T47D (cell line): Measurements from ENCODE around the gene CDH13.

ENCODE experiments used
- DNase-seq, 2 experiments: peaks; one replicate each; pipeline versions ENCODE4 v3.0.0 to v3.0.0-alpha.2; 2011 to 2012; ENCODE audit warnings: low read depth in 1 of 2, low spot score in 1 of 2
- JUND ChIP-seq: IDR thresholded peaks from 2 replicates; pipeline ENCODE4 v1.6.1; 2012; ENCODE audit warnings: low read depth
- in situ Hi-C: cut with HindIII; loops from 2 replicates; pipeline ENCODE4 v1.10.0; 2016; ENCODE audit warnings: low sequenced_read_pairs, low pct_unique_long_range_greater_than_20kb

CDH13 gene

DNA sequence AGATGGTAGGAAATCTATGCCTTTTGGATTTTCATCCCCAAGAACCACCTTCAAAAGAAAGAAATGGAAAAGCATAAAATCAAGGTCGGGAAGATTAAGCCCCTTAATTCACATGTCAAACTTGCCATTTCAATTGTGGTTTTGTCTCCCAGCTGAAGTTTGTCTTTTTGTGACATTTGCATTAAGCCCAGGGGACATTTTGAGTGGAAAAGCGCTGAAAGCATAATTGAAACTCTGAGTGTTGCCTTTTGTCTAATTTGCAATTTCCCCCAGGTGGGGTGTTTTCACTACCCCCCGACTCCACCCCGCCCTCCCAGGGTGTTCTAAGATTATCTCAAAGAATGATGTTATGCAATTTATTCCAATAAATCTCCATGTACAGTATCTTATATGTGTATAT lies 396.2 kb downstream of the CDH13 start:
- in situ Hi-C loops, result no loop called here
- no peak for TF ChIP-seq JUND
- DNase-seq, result no peak

DNA sequence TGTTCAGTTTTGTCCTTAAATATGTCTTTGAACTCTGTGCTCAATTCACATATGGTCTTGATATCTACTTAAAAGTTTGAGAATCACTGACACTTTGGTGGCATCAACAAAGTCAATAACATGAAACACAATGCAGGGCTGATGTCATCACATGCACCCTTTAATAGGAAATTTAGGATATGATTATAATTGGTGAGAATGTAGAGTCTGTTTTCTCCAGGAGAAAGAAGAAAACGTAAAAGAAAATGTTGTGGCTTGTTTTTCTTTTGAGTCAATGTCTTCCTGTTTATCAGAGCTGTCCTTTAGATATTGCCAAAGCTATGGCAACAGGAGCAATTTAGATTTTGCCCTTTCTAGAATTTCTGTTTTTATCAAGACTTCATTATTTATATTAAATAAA lies 396.9 kb downstream of the CDH13 start:
- in situ Hi-C loops, result no loop called here
- no peak for DNase-seq
- no peak for TF ChIP-seq JUND

- no peak for DNase-seq
- in situ Hi-C loops, result no loop called here
- no peak for TF ChIP-seq JUND
Observed at GRCh38 chr16:83027973-83028372, 401.2 kb downstream of the CDH13 start.

- in situ Hi-C loops, result no loop called here
- no peak for DNase-seq
- no peak for TF ChIP-seq JUND
Observed at GRCh38 chr16:83029467-83029866, 402.7 kb downstream of the CDH13 start.

GRCh38 chr16:83031524-83031923 lies 404.8 kb downstream of the CDH13 start:
- no peak for TF ChIP-seq JUND
- DNase-seq, result no peak
- in situ Hi-C loops, result no loop called here

GRCh38 chr16:83037102-83037501 lies 410.3 kb downstream of the CDH13 start:
- no peak for DNase-seq
- TF ChIP-seq JUND, result no peak
- in situ Hi-C loops, result no loop called here

DNA sequence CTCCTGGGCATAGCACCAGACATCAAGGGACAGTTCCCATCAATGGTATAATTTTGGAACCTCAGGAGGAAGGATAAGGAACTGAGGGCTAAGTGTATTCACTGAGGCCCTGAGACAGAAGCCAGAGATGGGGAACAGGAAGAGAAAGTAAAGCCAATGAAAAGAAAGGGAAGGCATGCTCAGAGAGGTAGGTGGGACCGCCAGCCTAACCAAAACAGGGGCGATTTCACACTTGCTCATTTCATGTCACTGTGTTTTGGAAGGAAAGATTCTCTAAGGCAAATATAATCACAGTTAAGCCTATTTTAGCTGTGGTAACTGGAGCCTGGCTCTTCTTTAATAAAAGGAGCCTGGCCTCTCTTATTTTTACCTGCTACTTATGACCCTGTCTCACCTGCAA lies 411.1 kb downstream of the CDH13 start:
- in situ Hi-C loops, result no loop called here
- DNase-seq, result no peak
- no peak for TF ChIP-seq JUND

DNA sequence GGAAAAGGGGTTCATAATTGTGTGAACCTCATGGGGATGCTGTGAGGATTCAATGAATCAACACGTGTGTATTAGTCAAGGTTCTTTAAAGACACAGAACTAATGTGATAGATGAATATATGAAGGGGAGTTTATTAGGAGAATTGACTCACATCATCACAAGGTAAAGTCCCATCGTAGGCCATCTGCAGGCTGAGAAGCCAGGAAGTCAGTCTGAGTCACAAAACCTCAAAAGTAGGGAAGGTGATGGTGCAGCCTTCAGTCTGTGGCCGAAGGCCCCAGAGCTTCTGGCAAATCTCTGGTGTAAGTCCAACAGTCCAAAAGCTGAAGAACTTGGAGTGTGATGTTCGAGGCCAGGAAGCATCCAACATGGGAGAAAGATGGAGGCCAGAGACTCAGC lies 413.4 kb downstream of the CDH13 start:
- DNase-seq, result no peak
- TF ChIP-seq JUND, result no peak
- in situ Hi-C loops, result no loop called here

DNA sequence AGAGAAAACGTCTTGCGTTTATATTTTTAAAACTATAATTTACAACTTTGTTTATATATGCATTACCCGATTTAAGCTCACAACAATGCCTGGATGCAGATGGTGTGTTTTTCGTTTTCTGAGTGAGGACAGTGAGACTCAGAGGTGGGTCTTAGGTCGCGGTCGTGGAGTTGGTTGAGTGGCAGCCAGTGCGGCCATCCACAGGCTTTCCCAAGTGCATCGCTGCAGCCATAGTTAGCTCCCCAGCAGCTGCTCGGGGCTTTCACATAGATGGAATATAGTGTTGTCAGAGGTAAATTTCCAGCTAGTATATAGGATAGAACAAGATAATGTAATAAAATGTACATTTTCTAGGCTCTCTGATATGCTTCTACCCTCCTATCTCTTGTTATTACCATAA lies 417.8 kb downstream of the CDH13 start:
- no peak for DNase-seq
- in situ Hi-C loops, result no loop called here
- TF ChIP-seq JUND, result no peak

GRCh38 chr16:83045790-83046189 lies 419.0 kb downstream of the CDH13 start:
- in situ Hi-C loops, result no loop called here
- TF ChIP-seq JUND, result no peak
- no peak for DNase-seq

DNA sequence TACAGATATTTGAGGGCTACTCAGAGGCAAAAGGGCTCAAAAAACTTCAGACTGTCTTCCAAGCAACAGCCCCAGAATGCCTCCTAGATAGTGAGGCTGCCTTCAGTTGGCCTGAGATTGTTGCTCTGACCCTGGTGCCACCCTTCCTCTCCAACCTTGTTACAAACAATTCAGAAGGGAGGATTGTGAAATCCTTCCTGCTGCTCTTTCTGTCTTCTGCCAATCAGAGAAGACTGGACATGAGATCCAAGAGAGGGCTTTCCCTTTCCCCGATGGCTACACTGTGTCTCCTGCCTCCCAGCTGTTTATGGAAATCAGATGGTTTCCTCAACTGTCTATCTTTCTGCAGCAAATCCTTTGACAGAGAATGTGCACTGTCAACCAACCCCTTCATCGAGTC lies 419.9 kb downstream of the CDH13 start:
- no peak for DNase-seq
- no peak for TF ChIP-seq JUND
- in situ Hi-C loops, result no loop called here

DNA sequence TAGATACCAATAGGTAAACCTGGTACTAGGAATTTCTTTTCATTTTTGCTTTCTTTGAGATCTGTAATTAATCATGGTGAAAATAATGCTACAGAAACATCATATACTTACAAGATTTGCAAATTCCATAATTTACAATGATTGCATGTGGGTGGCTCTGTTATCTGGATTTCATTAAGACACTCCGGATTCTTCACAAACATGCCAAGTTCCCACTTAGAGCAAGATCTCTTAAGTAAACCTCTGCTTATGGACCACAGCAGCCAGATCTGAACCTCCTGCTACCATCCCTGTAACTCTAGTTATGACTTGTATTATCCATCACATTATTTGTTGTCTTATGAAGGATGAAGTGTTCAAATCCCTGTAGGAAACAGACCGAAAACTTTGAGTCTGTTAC lies 424.7 kb downstream of the CDH13 start:
- in situ Hi-C loops, result no loop called here
- no peak for DNase-seq

DNA sequence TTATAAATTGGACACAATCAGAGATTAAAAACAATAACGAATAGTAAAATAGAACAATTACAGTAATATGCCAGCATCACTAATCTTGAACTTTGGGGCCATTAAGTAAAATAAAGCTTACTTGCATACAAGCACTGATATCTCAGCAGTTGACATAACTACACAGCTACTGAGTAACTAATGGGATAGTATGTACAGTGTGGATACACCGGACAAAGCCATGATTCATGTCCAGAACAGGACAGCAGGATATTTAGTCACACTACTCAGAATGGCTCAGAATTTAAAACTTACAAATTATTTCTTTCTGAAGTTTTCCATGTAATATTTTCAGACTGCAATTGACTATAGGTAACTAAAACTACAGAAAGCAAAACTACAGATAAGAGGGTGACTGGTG lies 427.5 kb downstream of the CDH13 start:
- TF ChIP-seq JUND, result no peak
- in situ Hi-C loops, result no loop called here
- DNase-seq, result no peak

More for the DNA sequence above, 424.7 kb downstream of the CDH13 start:
- no peak for TF ChIP-seq JUND

- no peak for DNase-seq
- in situ Hi-C loops, result no loop called here
- TF ChIP-seq JUND, result no peak
Observed at GRCh38 chr16:83058376-83058775, 431.6 kb downstream of the CDH13 start.
